Cardiac fibroblast (primary cell): ENCODE measurements around the gene SMOC1.
A peak's percentile ranks its signal among the peaks of the same experiment; 100 is the strongest.

Experiments used
- DNase-seq, 2 donors: peaks; one replicate each; pipeline versions ENCODE4 v3.0.0 to v3.0.0-alpha.2; 2010; ENCODE audit warnings: low read depth in 2 of 2
- H3K4me3 ChIP-seq, 2 donors: replicated peaks in 1 of 2; 1 replicate in 1 of 2; 2 replicates in 1 of 2; pipeline ENCODE4 v1.5.1; 2011; ENCODE audit warnings: low read depth in 2 of 2, low read length in 2 of 2, mild to moderate bottlenecking in 2 of 2, moderate library complexity in 1 of 2
- TF ChIP-seq, protein P1 (sequence below): IDR thresholded peaks from one replicate; pipeline ENCODE4 v1.5.1; 2011; ENCODE audit warnings: low read depth, mild to moderate bottlenecking, low read length, inconsistent platforms

SMOC1 gene

DNA sequence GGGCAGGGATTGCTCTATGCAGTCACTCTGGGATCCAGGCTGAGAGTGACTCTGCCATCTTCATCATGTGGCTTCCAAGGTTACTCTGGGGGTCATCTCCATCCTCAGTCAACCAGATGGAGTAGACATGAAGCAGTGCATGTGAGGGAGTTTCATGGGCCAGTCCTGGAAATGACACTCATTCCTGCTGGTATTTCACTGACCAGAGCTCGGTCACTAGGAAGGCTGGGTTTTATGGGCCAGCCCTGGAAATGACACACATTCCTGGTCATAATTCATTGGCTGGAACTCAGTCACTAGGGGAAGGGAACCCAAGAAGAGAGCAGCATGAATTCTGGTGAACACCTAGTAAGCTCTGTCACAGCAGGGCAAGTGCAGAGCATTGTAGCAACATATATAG lies 144.7 kb downstream of the SMOC1 start:
- no peak for DNase-seq
- no peak overlapping the region for H3K4me3 ChIP-seq
- TF ChIP-seq, protein P1, sequence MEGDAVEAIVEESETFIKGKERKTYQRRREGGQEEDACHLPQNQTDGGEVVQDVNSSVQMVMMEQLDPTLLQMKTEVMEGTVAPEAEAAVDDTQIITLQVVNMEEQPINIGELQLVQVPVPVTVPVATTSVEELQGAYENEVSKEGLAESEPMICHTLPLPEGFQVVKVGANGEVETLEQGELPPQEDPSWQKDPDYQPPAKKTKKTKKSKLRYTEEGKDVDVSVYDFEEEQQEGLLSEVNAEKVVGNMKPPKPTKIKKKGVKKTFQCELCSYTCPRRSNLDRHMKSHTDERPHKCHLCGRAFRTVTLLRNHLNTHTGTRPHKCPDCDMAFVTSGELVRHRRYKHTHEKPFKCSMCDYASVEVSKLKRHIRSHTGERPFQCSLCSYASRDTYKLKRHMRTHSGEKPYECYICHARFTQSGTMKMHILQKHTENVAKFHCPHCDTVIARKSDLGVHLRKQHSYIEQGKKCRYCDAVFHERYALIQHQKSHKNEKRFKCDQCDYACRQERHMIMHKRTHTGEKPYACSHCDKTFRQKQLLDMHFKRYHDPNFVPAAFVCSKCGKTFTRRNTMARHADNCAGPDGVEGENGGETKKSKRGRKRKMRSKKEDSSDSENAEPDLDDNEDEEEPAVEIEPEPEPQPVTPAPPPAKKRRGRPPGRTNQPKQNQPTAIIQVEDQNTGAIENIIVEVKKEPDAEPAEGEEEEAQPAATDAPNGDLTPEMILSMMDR, result no peak

DNA sequence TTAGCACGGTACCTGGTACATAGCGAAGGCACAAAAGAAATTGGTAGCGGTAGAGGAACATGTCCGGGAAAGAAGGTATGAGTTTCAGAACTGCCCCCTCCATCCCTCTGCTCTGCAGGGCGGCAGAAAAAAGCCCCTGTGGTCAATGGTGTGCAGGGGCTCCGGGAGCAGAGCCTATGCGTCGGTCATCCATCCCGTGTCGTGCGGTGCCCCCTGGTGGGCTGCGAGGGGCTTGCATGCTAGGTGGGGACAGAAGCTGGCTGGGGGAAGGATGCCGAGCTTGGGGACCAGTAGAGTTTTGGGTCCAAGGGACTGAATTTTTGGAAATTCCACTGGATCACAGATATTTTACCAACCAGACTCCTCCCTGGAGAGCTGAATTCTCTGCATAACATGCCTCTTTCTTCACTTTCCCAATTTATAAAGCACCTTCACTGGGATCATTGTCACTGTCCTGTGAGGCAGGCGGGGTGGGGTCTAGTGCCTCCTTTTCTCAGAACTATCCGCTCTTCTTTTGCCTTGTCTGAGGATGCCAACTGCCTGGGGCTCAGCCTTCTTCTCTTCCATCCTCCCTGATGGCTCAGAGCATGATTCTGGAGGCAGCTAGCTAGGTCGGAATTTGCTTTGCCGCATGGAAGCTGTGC lies 148.7 kb downstream of the SMOC1 start:
- DNase-seq, result peak; percentile 43 to 56
- TF ChIP-seq, protein P1, result peak; percentile 87
- no peak overlapping the region for H3K4me3 ChIP-seq

DNA sequence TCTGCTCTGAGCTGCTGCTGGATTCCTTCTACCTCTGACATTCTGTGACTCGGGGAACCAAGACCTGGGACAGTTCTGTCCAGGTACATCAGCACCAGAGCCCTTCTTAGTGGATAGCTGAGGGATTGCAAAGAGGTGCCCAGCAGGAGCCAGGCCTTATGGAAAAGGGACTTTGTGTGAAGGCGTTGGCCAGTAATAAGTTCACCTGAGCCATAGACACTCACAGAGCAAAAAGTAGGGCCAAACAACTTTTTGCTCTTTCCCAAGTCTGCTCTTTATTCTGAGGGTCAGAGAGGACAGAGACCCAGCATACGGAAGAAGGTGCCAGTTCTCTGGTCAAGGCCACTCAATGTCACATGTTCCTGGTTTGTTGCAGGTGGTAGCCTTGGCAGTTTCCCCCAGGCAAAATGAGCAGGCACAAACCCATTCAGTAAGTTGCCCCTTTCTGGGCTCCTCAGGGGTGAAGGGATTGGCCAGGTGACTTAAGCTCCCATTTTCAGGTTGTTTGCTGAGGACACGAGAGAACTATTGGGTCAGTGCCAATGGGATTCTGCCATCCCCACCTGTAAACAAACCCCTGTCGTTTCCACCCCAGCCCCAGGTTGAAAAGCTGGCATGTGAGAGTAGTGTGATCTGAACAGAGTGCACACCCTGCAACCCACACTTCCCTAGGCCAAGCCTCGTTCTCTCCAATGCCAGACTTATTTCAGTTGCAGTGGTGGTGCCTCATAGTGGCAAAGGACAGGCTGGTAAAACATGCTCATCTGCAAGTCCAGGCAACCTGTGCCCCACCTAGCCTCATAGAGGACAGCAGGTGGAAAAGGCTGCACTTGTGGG lies 150.3 kb downstream of the SMOC1 start:
- no peak for DNase-seq
- no peak overlapping the region for H3K4me3 ChIP-seq
- TF ChIP-seq, protein P1, result no peak

DNA sequence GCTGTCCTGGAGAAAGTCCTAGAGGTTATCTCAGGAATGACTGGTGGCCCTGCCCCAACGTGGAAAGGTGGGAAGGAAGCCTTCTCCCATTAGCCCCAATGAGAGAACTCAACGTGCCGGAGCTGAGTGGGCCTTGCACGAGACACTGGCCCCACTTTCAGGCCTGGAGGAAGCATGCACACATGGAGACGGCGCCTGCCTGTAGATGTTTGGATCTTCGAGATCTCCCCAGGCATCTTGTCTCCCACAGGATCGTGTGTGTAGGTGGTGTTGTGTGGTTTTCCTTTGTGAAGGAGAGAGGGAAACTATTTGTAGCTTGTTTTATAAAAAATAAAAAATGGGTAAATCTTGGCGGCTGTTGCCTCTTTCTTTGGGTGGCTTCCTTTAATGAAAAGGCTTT lies 152.8 kb downstream of the SMOC1 start:
- H3K4me3 ChIP-seq, result no peak overlapping the region
- no peak for DNase-seq
- TF ChIP-seq, protein P1, result no peak

DNA sequence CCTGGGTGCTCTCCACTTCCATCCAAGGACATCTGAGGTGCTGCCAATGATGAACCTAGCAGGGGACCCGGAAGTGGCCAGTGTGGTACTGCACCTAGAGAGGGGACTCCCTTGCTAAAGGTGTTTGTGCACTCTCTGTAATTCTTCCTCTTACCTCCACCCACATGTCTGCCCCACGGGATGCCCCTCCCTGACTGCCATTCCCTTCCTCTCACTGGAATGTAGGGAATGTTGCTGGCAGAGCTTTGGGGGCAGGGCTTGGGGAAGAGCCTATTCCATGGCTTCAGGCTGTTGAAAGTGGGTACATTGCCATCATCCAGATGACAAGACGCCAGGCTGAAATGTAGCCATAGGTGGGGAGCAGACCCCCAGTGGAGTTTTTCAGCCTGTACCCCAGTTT lies 153.2 kb downstream of the SMOC1 start:
- no peak overlapping the region for H3K4me3 ChIP-seq
- DNase-seq, result no peak
- TF ChIP-seq, protein P1, result no peak

DNA sequence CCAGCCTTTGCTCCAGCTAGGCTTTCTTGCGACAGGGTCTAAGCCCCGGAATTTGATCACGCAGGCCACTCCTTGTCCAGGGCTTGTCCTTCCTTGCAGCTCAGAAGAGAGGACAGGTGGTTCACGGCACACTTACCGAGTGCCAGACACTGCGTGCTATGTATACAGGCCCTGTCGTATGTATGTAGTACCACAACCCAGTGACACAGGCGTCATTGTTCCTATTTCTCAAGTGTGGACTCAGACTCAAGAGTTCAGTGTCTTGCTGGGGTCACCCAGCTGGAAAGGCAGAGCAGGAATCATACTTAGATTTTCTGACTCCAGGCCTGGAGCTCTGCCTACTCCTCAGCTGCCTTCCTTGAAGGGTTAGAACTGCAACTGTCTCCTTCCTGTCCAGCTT lies 153.9 kb downstream of the SMOC1 start:
- DNase-seq, result no peak
- TF ChIP-seq, protein P1, result no peak

DNA sequence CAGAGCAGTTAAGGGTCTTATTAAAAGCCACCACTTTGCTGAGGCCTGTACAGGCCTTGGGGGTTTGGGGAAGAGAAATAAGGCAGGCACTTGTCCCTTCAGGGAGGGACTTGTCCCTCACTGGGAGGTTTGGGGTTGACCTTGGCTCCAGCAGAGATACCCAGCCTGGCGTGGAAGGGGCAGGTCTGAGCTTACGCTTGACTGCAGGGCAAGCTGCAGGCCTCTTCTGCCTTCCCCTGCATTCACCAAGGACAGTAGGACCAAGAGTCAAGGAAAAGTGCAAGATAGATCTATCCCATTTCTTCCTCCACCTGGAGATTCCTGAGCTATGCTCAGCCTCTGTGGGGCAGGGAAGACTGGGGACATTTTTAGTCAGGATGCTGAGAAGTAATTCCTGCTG lies 154.3 kb downstream of the SMOC1 start:
- no peak overlapping the region for H3K4me3 ChIP-seq
- TF ChIP-seq, protein P1, result no peak
- DNase-seq, result no peak

More for the DNA sequence above, 153.9 kb downstream of the SMOC1 start:
- no peak overlapping the region for H3K4me3 ChIP-seq
